Measurements from ENCODE around the gene NUFIP1.
A peak's percentile ranks its signal among the peaks of the same experiment; 100 is the strongest.
"Not testable (repeated sequence)": the region's sequence is repeated elsewhere in the genome, so short reads cannot be mapped to it uniquely, and the experiment has no call there.

Gene NUFIP1

GRCh38 chr13:44969551-44970484 lies 19.5 kb downstream of the NUFIP1 start:
- DNase-seq, result peak; percentile 32

DNA sequence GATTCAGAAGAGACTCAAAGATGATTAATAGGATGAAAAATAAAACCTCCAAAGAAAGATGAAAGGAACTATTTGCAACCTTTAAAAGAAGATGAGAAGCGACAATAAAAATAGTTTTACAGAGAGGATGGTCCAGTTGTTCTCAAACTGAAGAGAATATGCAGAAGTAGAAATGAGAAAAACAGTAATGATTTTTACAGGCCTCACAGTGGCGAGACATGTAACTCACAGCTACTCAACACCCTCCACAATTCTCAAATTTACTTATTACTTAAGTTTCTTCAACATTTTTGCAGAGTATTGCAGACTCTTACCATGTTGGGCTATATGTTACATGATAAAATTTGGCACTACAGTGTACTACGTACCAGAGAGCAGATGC lies 20.8 kb downstream of the NUFIP1 start:
- DNase-seq, result no peak

DNA sequence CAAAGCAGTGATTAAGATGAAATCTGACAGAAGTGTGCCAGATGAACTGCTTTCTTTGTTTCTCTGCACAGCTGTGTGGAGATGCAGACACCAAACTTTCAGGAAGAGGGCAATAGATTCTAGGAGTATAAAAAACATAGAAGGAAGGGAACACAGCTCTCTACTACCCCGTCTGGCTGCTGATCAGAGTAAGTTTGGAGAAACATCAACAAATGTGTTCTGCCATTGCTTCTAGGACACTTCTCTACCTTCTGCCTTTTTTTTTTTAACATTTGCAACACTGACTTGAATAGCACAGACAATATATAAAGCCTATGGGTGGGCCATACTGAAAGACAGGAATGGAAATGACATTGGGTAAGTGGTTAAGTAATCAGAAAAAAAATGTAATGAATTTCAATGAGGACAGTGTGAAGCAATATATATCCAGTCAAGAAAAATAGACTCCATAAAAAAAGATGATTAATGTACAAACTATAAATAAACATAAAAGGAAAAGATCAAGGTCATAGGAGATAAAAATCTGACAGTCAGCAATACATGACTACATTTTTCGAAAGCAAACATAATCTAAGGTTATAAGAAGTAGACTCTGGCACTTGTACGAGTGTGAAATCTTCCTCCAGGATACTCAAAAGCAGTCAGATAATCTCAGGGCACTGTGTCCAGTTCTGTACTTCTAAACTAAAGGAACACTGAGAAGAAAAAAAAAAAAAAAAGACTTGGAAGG lies 21.4 kb downstream of the NUFIP1 start:
- no peak for DNase-seq

- DNase-seq, result no peak
Observed at GRCh38 chr13:44961997-44962396, 27.3 kb downstream of the NUFIP1 start.

- DNase-seq, result no peak
Observed at GRCh38 chr13:44955406-44955805, 33.9 kb downstream of the NUFIP1 start.

GRCh38 chr13:44954224-44954623 lies 35.0 kb downstream of the NUFIP1 start:
- DNase-seq, result no peak

DNA sequence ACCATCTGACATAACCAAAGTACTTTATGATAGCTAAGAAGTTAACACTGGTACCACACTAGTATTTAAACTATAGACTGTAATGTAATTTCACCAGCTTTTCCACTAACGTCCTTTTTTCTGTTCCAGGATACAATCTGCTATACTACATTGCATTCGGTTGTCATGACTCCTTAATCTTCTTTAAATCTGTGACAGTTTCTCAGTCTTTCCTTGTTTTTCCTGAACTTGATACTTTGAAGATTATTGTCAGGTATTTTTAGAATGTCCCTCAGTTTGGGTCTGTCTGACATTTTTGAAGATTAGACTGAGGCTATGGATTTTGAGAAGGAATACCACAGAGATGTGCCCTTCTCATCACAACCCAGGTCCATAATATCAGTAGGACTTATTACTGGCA lies 36.6 kb downstream of the NUFIP1 start:
- DNase-seq, result no peak

DNA sequence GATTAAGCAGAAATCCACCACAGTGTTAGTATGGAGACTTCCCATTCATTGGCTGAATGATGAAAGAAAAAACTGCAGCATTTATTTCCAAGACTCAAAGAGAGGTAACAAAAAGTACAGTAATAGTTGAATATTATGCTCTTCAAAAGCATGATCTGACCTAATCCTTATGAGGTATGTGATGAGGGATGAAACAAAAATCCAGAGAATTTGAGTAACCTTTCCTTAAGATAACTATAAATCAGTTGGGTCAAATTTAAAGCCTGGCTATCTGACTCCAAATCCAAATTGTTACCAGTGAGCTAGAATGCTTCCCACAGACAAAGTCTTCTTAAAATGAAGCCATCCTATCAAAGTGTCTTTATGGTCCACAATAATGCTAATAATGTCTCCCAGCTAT lies 38.1 kb downstream of the NUFIP1 start:
- DNase-seq, result no peak

DNA sequence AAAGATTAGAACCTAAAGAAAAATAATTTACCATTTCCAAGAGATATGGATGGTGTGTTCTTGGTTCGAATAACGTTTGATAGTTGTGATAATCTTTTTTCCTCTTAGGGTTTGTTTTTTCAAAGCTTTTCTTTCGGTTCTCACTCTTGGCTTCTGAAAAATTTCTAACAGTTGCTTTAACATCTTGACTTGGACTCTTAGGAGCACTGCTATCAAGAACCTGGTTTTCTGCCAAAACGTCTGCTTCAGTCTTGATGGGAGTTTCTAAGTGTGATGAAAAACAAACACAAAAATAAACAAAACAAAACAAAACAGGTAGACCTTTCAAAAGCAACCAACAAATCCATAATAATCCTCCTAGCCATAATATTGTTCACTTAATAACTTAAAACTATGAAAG lies 45.9 kb downstream of the NUFIP1 start:
- not testable (repeated sequence) for DNase-seq

DNA sequence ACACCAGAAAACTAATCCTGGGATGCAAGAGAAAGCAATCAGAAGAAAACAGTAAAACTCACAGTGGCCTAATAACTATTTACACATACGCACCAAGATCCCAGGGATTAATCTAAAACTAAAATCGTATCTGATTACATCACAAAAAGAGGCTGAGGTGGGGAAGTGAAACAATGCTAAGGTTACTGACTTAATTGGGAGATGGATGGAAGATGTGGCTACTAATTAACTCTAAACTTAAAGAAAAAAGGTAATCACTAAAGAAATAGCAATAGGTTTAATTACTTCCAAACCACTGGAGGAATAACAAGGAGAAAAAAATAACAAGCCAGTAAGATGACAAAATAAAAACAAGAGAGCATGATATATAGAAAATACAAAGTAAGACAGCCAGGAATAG lies 50.4 kb downstream of the NUFIP1 start:
- DNase-seq, result no peak

- no peak for DNase-seq
Observed at GRCh38 chr13:44936246-44936645, 53.0 kb downstream of the NUFIP1 start.

- DNase-seq, result no peak
Observed at GRCh38 chr13:44934724-44935123, 54.5 kb downstream of the NUFIP1 start.

- no peak for DNase-seq
Observed at GRCh38 chr13:44932850-44933251, 56.4 kb downstream of the NUFIP1 start.

GRCh38 chr13:44932171-44932849 lies 57.0 kb downstream of the NUFIP1 start:
- no peak for DNase-seq

DNA sequence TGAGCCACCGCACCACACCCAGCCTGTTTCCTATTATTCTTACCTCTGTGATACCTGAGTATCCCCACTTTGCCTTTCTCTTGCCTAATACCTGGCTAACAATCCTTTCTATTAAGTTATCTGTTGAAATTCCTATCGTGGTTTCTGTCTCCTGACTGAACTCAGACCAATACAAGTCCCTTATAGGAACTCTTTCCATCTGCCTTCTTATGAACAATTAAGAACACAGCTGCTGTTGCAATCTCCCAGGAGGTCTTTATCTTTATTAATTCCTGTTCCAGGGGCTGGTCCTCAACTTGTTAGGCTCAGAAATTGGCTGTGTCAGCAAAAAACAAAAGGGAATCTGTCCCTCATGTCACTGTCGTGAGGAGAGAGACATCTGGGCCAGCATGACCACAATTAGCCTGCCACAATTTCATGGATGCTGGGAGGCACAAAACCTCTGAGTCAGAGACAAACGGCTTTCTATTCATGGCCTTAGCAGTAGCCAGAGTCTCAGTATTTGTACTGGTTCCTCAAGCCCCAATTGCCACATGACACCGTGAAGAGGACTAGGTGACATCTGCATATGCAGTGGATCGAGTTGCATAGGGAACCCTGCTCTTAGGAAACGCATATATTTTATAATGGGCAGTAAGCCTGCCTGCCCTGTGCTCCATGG lies 58.2 kb downstream of the NUFIP1 start:
- no peak for DNase-seq

- no peak for DNase-seq
Observed at GRCh38 chr13:44930280-44930679, 59.0 kb downstream of the NUFIP1 start.

GRCh38 chr13:44929692-44930091 lies 59.6 kb downstream of the NUFIP1 start:
- DNase-seq, result no peak

- no peak for DNase-seq
Observed at GRCh38 chr13:44927968-44928367, 61.3 kb downstream of the NUFIP1 start.

DNA sequence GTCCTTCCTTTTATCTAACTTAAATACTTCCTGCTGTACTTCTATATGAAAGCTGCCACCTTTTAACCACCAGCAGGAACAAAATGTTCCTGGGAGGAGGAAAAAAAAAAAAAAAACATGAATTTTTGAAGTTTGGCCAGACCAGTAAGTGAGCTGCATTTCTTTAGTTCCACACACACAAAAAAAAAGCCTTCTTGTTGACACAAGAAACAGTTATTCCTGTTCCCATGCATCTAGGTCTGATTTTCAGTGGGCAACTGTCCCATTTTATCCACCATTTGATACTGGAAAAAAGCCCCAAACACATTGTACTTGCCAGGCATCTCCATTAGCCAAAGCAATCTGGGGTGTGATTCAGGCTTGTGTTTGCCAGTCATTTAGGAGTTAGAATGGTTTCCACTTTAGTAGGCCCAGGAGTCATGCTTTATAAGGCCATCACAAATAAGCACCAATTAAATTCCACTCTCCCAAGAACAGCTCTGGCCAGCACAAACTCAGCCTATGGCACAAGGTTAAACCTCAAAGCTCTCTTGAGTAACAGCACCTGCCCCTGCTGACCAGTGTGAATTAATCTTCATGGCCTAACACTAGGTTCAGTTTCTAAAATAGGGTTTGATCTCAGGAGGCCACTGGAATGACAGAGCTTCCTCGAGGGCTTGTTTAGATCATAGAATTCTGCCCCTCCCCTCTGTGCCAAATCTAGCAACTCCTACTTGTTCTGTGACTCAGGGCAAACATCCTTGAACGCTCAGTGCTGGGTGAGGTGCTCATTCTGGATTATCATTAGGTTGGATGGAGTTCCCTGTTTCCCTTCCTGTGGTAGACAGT lies 67.1 kb downstream of the NUFIP1 start:
- no peak for DNase-seq

DNA sequence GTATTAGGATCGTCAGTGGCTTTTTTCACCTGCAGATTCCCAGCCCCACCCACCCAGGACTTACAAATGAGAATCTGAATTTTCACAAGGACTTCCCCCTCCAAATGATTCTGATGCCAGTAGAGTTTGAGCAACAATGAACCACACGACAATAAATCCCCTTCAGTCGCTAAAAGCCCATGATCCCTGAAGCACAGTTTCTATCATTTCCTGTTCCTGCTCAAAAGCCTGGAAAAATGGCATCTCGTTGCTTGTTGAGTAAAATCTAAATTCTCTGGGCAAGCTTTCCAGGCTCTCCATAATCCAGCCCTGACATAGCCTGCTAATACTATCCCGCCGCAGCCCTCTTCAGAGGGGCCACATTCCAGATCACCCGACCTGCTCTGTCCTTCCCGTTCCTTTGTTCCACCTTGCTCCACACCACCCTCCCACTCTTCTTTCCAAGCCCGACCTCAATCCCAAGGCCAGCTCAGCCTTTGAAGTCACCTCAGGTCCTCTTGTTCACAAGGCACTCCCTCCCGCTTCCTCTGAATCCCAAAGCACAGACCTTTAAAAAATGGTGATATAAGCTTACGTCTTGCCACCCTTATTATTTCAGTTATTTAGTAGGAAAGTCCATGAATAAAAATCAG lies 67.9 kb downstream of the NUFIP1 start:
- no peak for DNase-seq

GRCh38 chr13:44920013-44920412 lies 69.3 kb downstream of the NUFIP1 start:
- DNase-seq, result no peak
